Bronchial epithelial cell (primary cell): ENCODE data around the gene RELT. TPM values are rescaled to one million over a fixed set of nuclear protein-coding genes. Genes with fewer than 3 reads are reported as not detected.

Experiments used
- DNase-seq: peaks from one replicate; pipeline ENCODE4 v3.0.0-alpha.2; 2010; ENCODE audit warnings: low read depth
- FAIRE-seq: peaks from 2 replicates; lab custom pipeline; 2011; peaks lifted over from hg19 to GRCh38; lab: Jason Lieb, UNC
- H3K27me3 ChIP-seq: 2 replicates; pipeline ENCODE4 v1.5.1; 2011; ENCODE audit warnings: low read length; ENCODE audit not compliant: control insufficient read depth, insufficient read depth
- H3K36me3 ChIP-seq: 2 replicates; pipeline ENCODE4 v1.5.1; 2011; ENCODE audit warnings: low read length; ENCODE audit not compliant: control insufficient read depth, insufficient read depth
- H3K4me3 ChIP-seq: 2 replicates; pipeline ENCODE4 v1.5.1; 2011; ENCODE audit warnings: mild to moderate bottlenecking, low read depth, low read length, control low read depth
- CTCF ChIP-seq: IDR thresholded peaks from 2 replicates; pipeline ENCODE4 v1.5.1; 2011; ENCODE audit warnings: mild to moderate bottlenecking, moderate library complexity, low read length, control low read depth, inconsistent platforms; ENCODE audit not compliant: insufficient read depth, severe bottlenecking
- total RNA-seq: library from RNA; depleted of rRNA; stranded (reverse); fragments of >200 nt; gene quantifications from 2 replicates; pipeline ENCODE4 v1.2.1, GENCODE V29; 2014

Gene RELT
- total RNA-seq, 1 donor from 2014 or later = 3.4 TPM

GRCh38 chr11:73350908-73351636, 25.1 kb upstream of the RELT start:
- Histone ChIP-seq H3K36me3 (peaks cover 8% of the 10 kb centered on the region), H3K27me3 (no peaks in the 10 kb centered on the region), H3K4me3 (no peak overlapping the region)
- TF ChIP-seq CTCF = peak; percentile 87
- no peak for FAIRE-seq
- DNase-seq = peak; percentile 57

GRCh38 chr11:73353422-73353821, 22.8 kb upstream of the RELT start:
- DNase-seq (no peak), FAIRE-seq (no peak)
- Histone ChIP-seq H3K4me3 (no peak overlapping the region), H3K36me3 (peaks cover 4% of the 10 kb centered on the region), H3K27me3 (no peaks in the 10 kb centered on the region)
- TF ChIP-seq CTCF = no peak

GRCh38 chr11:73355109-73355508, 21.1 kb upstream of the RELT start:
- peaks cover 9% of the 10 kb centered on the region for H3K36me3 ChIP-seq
- DNase-seq = no peak
- peak; percentile 58 for FAIRE-seq
- no peak for TF ChIP-seq CTCF
- H3K4me3 ChIP-seq = no peak overlapping the region
- no peaks in the 10 kb centered on the region for H3K27me3 ChIP-seq

- DNase-seq (no peak), FAIRE-seq (peak; percentile 73)
- no peaks in the 10 kb centered on the region for H3K27me3 ChIP-seq
- no peak for TF ChIP-seq CTCF
- H3K36me3 ChIP-seq = peaks cover 13% of the 10 kb centered on the region
- H3K4me3 ChIP-seq = no peak overlapping the region
Measured at GRCh38 chr11:73356979-73357860, 19.0 kb upstream of the RELT start.

- DNase-seq (no peak), FAIRE-seq (no peak)
- Histone ChIP-seq H3K4me3 (no peak overlapping the region), H3K27me3 (no peaks in the 10 kb centered on the region), H3K36me3 (peaks cover 18% of the 10 kb centered on the region)
- no peak for TF ChIP-seq CTCF
Measured at GRCh38 chr11:73358071-73358470, 18.1 kb upstream of the RELT start.
